HG03521 (cell line): Measurements from ENCODE around the gene GRM3.

Experiments
- ATAC-seq: cut with Tn5 transposase; IDR thresholded peaks from one replicate; pipeline ENCODE4 v1.9.1; 2021; ENCODE audit warnings: mild to moderate bottlenecking, moderate library complexity; ENCODE audit not compliant: unreplicated experiment

GRM3 gene

DNA sequence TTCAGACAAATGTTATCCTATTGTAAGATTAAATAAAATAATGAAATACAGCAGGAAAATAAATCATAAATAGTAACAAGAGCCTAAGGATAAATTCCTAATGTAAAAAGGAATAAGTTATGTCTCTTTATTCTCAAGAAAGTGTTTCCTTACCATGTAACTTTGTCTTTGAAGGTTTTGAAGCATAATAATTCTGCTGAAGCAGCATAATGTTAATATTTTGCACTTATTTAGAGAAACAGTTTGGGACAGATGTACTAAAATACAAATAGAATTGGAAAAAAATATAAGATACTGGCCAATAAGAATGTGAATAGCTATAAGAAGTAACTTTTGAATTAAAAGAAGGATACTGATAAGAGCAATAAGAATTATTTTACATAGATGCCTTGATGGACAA lies 45.7 kb downstream of the GRM3 start:
- no peak for ATAC-seq

DNA sequence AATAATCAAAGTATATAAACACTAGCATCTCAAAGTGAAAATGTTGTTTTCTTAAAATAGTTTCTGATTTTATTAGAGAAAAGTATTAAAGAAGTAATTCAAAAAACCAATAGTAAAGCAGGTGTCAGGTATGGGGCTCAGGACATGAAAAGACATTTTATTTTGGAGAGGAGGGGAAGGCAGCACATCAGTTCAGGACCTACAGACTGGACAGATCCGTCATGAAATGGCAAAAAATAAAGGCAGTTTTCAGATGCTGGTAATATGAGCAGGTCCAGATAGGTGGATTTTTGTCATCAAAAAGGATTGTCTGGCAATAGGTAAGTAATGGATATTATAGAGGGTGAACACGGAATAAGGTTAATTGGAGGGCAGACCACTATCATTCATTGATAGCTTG lies 49.0 kb downstream of the GRM3 start:
- ATAC-seq, result no peak

DNA sequence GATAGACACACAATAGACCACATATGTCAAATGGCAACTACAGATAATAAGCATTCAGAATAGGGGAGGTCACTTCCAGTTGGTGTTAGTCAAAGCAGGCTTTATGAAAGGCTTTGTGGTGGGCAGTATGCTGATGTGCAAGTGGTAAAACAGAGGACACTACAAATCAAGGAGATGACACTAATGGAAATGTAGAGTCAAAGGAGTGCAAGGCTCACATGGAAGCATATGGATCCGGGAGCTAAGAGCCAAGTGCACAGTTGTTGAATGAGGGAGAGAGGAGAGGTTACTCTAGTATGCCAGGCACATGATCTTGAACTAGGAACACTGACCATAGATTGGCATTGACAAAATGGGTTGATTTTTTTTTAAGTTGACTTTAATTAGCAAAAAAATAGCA lies 62.7 kb downstream of the GRM3 start:
- ATAC-seq, result no peak

DNA sequence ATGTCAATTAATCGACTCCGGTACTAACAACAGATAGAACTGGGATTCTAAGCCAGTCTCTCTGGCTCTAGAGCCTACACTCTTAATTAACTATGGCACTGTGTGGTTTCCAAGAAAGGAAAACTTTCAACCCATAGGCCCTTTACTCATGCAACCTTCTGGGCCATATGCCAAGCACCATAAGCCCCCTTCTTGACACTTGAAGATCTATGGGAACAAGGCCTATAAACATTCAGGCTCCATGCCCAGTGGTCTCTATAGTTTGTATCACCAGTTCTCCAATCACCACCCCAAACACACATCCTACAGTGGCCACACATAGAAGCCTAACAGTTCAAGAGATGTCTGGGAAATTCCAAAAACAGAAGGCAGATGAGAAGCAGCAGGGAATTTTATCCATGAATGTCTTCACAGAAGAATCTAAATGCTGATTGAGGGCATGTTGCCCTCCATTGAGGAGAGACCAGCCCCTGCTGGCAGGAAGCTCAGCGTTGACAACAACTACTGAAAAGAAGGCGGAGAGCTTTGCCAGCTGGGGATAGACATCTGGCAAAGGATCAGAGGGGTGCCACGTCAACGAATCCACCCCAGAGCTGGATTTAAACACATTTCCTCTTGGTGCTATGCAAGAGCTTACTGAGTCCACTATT lies 64.4 kb downstream of the GRM3 start:
- ATAC-seq, result no peak

DNA sequence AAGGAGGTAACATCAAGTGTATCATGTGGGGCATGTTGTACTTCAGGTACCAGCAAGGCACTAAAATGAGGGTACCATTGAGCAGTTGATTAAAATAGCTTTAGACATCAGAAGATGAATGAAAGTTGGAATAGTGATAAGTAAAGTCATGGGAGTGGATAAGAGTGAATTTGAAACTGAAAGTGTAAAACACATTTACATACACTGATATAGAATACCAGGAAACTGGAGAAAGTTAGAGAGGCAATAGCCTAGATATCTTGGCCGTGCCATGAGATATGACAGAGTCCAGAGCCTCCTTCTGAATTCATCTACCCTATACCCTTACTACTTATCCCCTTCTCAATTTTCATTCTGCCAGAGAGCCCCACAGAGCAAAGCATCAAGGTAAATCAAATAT lies 76.6 kb downstream of the GRM3 start:
- ATAC-seq, result no peak

DNA sequence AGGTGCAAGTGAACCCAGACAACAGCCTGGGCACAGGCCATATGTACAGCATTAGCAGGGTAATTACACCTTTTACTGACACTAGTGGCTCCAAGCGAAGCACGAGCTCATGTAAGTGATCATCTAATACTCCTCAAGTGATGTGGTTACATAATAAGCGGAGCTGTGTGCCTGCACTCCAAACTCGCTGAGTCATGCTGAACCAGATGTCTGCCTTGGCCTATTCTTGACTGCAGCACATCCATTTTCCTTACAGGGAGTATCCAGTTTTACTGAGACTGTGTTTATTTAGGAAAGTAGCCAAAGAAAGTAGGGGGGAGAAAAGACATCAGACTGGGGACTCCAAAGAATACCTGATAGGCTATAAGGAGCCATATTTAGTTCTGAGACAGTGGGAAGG lies 90.1 kb downstream of the GRM3 start:
- no peak for ATAC-seq

DNA sequence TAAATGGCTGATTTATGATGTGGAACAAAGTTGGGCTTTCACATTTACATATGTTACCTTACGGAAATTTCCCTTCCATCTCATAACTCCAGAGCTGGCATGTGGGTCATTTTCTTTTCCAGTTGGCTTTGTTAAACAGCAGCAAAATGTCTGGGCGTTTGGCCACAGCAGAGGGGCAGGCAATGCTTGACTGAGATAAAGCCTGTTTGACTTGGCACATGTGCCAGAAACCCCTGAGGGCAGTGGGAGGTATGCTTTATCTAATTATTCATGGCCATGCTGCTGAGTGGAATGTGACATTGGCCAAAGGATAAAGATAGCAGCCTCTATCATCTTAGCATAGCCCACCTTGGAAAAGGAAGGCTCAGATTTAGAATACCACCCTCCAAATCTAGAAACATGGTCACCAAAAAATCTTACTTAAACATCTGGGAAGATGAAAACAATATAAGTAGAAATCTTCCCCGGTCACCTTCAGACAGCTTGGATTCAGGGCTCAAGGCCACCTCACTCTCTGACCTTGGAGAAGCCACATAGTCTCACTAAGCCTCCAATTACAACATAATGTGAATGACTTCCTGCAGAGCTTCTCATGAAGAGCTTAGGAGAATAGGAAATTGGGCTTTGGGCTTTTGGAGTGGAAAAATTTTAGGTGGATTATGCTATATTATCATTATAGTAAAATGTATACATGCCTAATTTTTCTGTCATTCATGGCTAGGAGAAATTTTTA lies 101.5 kb downstream of the GRM3 start:
- no peak for ATAC-seq

DNA sequence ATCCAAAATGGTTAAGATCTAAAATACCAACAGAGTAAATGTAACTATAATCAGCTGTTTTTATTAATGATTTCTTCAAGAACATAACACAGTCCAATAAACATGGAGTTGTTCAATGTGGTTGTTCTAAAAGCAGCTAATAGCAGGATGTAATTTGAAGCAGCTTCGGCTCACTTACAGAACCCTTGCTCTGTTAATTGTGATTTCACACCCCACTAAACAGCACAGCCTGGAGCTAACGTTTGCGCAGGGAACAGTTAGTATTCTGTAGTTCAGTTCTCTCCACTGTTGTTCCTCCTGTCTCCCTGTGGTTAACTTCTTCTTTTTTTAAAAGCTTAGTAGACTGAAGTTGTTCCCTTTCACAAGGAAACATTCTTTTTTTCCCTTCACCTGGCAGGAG lies 104.0 kb downstream of the GRM3 start:
- no peak for ATAC-seq

DNA sequence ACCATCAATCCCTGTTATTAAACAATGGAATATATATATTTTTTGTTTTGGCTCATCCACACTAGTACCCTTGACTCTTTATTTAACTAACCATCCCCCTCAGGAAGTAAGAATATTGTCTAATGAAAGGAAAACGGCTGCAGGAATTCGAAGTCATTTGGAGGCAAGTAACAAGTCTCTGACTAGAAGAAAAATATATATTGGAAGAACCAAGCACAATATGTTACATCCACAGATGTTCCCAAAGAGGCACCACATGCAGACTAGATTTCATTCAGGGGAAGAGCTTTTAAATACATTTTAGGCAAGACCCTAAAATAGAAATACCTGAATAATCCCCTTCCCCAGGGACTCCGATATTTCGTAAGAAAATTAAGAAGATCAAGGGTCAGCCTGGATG lies 104.5 kb downstream of the GRM3 start:
- no peak for ATAC-seq

DNA sequence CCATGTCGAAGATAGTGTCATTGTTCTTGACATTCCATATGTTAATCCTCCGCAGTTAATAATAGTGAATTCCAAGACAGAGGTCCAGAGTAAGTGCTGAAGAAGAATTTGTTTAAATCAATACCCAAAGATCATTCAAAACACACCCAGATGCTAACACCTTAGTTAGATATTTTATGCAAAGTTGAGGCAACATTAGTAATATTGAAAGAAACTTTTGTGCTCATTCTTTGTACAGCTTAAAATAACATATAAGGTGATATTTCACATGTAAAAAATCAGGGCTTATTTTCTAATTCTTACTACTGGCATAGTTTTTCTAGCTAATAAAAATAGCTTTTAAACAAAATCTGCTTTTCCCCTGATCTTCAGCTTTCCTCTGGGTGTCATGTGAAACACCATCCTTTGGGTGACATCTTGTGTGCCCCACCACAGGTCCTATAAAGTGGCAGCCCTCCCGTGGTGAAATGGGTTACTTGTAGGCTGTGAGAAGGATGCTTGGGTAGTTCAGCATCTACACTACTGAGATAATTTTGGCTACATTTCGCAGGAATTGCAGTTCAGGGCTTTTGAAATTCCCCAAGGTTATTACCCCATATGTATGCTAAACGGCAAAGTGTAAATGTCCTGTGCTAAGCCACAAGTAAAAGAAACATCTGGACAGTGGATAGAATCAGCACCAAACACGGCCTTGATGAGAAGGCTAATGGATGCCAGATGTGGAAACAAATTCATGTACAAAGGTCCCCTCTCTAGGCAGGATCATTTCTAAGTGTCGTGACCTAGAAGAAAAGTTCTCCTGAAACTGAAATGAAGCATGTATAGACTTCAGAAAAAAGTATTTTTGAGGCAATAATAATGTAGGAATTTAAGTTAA lies 105.4 kb downstream of the GRM3 start:
- no peak for ATAC-seq

DNA sequence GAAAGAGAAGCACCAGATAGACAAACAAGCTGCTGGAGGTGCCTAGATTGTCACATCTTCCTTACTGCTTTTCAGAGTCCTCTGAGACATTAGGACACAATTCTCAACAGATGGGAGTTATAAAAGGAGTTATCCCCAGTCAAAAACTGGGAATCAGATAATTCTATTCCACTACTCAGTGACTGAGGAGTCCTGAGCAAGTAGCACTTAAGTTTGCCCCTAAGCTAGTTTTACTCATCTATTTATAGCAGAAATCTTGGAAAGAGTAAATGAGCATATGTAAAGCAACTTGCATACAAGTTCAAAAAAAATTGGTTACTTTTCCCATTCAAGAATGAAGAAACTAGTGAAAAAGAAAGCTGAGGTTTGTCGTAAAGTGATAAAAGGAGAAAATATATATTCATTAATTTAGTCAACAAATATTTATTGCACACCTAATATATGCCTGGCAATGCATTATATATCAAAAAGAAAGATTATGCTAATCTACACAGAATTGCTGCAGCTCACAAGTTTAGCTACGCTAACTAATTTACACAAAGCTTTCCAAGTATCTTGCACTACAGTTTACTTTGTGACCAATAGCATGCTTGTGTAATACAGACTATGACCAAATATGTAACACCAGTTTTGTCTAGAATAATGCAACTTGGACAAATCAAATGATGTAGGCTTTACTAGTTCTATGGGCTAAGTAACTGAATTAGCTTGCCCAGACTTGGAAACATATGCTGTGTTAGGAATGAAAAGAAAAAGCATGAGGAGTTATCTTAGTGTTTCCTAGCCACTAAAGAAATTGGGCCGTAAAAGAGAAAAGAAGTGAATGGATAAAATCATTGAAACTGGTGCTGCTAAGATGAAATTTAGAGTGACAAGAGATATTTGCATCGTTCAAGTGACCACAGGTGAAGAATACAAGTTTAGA lies 106.3 kb downstream of the GRM3 start:
- ATAC-seq, result no peak

DNA sequence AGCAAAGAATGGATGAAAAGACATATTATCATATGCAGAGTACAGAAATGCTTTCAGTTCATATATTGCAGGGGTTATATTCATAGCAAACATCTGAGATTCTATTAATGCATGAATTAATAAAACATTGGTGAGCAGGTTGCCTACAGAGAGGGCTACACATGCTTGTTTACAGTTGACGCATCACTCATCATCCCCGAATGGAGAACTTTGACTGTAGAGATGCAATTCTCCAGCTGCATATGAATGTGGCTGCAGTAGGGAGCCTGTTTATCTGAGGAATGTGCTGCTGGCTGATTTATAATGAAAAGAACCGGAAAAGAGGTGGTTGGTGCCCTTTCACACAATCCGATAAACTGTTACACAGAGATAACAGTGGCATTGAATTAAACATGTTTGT lies 116.5 kb downstream of the GRM3 start:
- no peak for ATAC-seq

DNA sequence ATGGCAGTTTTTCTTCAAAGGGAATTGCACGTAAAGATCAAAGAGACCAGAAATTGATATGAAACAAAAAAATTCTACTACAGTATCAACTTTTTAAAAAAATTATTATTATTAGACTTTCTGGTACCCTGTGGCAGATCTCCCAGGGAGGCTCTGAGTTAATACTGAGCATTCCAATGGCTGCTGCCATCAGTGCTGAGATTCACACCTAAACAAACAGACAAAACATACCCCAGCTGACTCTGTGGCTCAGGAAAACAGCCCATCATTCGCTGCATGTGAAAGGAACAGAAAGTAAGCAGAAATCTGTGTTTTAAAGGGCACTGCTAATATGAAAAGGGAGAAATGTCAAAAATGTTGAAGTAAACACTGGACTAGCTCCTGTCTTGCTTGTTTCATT lies 118.4 kb downstream of the GRM3 start:
- no peak for ATAC-seq

DNA sequence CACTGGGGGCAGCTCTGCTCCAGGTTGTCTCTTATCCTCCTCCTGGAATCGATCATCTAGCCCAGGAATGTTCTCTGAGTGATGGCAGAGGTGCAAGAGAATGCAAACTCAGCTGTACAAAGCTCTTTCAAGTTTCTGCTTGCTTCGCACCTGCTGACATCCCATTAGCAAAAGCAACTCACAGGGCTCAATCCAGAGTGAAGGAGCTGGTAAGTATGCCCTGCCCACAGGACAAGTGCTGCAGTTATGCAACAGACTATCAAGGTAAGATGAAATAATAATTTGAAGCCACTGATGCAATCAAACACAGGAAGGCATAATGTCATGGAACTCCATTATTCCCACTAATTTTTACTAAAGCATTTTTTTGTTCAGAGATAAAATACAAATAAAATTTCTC lies 122.2 kb downstream of the GRM3 start:
- no peak for ATAC-seq

DNA sequence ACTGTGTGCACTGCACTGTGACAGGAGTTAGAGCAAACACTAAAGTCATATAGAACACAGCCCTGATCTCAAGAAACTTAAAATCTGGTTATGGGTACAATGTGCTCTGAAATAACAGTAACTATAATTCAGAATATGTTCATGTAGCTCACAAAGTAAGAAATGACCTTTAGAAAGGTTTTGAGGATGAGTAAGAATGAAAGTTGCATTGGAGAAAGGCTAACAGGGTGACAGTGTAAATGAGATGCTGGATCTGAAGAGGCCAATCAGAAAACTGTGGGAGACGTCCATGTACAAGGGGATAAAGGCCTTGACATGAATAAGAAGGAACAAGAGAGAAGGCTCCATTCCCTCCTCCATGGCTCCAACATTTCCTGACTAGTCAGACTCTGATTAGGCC lies 124.7 kb downstream of the GRM3 start:
- peak; percentile 17 for ATAC-seq

DNA sequence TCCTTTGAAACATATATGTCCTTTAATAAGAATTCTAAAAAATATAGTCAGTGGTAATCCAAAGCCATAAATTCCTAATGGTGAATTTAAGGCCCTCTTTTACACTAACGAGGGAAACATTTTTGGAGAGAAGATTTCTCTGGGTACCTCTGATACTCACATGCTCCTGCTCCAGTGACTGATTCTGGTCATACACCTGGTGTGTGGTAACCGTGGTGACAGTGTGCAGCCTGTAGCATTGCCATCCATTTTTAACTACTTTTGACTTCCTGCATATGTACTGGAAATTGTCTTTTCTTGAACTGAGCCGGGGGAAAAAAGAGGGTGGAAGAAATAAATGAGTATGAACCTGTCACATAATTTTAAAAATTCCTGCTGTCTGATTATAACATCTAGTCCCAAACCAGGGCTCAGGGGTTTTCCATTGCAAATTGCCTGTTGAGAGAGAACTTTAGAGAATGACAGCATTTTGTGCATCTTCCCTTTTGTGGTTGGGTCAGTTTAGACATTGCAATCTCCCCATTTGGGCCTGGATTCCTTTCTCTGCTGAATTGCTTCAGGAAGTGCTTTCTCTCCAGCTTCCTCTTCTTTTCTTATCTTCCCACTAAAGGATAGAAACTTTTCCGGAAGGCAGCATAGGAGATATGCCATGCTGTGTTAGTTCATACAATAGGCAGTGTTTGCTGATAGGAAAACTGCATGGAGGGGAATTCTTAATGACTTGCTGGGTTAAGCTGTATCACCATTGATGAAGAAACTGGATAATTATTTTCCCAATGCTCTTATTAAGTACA lies 125.5 kb downstream of the GRM3 start:
- peak; percentile 86 for ATAC-seq

DNA sequence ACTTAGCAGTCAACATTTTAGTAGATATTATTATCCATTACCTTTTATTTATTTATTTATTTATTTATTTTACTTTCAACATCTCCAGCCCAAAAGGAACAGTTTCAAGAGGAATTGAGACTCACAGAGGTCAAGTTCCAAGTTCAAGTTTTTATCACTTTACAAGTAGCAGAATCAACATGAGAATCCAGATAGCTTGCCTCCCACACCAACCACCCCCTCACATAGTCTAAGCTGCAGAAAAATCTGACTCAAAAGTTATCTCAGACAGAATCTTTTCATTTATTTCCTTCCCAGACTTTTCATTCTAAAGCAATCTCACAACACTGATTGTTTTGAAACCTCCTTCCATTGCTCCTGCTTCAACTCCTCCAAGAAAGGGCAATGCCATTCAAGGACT lies 129.6 kb downstream of the GRM3 start:
- no peak for ATAC-seq

DNA sequence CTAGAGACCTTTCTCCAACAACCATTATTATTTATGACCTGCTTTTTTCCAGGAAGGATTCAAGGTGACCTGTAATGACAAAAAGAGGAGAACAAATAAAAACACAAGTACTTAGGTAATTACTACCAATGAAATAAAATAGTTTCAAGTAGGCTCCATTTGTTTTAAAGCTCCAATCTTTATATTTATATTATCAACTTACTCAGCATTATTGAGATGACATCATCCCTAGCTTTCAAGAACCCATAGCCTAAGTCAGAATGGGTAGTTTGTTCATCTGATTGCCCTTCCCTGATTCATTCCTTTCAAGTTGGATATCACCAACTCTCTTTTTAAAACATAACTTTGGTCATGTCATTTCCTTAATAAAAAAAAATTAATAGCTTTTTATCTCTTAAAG lies 131.5 kb downstream of the GRM3 start:
- ATAC-seq, result no peak

DNA sequence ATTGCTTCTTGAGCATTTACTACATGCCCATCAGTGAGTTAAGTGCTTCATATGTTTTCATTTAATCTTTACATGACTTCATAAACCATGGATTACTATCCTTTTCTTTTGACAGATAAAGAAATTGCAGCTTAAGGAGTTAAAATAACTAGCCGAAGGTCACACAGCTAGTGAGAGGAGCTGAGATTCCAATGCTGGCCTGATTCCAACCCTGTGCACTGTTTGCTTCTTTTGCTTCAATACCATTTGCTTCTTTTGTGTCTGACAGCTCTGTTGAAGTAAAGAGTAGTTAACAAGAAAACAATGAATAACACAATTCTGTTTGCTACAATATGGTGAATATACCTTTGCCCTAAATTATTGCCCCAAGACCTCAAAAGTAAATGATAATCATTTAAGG lies 132.4 kb downstream of the GRM3 start:
- no peak for ATAC-seq

DNA sequence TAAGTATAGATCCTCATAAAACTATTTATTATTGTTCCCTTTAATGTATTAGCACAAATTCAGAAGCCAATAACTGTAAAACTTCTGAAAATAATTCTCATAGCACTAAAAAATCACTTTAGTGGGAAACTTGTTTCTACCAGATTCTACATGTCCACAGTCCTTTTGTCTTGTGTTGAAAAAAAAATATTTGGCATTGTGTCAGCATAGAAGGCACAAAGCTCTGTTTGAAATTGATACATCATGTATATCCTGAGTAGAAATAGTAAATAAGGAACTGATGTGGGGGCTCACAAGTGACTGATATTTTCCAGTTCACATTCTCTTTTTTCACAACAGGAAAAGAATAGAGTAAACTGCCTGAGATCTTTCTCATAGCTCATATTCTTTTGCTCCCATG lies 134.6 kb downstream of the GRM3 start:
- no peak for ATAC-seq
